Measurements from ENCODE around the gene GRM4. TPM values are rescaled to one million over a fixed set of nuclear protein-coding genes. Genes with fewer than 3 reads are reported as not detected.
"Not testable (repeated sequence)": the region's sequence is repeated elsewhere in the genome, so short reads cannot be mapped to it uniquely, and the experiment has no call there.

The GRM4 gene
- total RNA-seq, 1 experiment from 2014 or later, result 5.6 TPM

DNA sequence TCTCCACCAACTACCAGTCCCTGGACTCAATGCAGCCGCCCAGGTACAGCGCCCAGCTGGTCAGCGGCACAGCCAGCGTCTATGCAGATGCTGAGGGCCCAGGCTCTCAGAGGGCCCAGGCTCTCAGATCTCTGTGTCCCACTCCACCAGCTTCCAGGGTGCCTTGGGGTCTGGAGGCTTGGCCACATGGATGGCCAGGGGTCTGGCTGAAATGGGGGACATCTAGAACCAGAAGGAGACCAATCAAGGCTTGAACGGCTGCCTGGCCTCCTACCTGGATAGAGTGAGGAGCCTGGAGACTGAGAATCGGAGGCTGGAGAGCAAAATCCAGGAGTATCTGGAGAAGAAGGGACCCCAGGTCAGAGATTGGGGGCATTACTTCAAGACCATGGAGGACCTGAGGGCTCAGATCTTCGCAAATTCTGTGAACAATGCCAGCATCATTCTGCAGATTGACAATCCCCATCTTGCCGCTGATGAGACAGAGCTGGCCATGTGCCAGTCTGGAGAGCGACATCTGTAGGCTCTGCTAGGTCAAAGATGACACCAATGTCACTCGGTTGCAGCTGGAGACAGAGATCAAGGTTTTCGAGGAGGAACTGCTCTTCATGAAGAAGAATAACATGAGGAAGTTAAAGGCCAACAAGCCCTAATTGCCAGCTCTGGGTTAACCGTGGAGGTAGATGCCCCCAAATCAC is 44.1 kb upstream of the GRM4 start:
- no peaks in the 10 kb centered on the region for H3K4me1 ChIP-seq (ENCODE audit: insufficient read depth, low read length)
- no peak overlapping the region for H3K4ac ChIP-seq (ENCODE audit: low read depth, low read length)
- no peak overlapping the region for H4K5ac ChIP-seq (ENCODE audit: insufficient read length, low read depth, low read length)
- peaks cover 1 to 2% of the 10 kb centered on the region in 2 experiments; a peak in 2 of 4 replicates for H3K4me1 Mint-ChIP-seq
- TF ChIP-seq, protein P1, sequence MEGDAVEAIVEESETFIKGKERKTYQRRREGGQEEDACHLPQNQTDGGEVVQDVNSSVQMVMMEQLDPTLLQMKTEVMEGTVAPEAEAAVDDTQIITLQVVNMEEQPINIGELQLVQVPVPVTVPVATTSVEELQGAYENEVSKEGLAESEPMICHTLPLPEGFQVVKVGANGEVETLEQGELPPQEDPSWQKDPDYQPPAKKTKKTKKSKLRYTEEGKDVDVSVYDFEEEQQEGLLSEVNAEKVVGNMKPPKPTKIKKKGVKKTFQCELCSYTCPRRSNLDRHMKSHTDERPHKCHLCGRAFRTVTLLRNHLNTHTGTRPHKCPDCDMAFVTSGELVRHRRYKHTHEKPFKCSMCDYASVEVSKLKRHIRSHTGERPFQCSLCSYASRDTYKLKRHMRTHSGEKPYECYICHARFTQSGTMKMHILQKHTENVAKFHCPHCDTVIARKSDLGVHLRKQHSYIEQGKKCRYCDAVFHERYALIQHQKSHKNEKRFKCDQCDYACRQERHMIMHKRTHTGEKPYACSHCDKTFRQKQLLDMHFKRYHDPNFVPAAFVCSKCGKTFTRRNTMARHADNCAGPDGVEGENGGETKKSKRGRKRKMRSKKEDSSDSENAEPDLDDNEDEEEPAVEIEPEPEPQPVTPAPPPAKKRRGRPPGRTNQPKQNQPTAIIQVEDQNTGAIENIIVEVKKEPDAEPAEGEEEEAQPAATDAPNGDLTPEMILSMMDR (conservative IDR thresholded peaks at IDR 0.05), result no peak
- WGBS (ENCODE audit: extremely low coverage, insufficient read length, low lambda C conversion rate), result no CpG with 5 or more reads among the region's 12 CpGs
- no peaks in the 10 kb centered on the region; the same call in 1 of the 2 replicates for H3K27me3 ChIP-seq (ENCODE audit: insufficient read depth, low read length)
- no peak overlapping the region for H4K91ac ChIP-seq (ENCODE audit: insufficient read length, low read depth, low read length)
- H3K27ac Mint-ChIP-seq, result no peak overlapping the region
- no peak for DNase-seq
- no peak overlapping the region for H2BK5ac ChIP-seq (ENCODE audit: insufficient read length, low read length)
- H2BK20ac ChIP-seq (ENCODE audit: low read depth, low read length, poor library complexity, severe bottlenecking), result no peak overlapping the region
- H2BK15ac ChIP-seq (ENCODE audit: low read depth, low read length), result no peak overlapping the region
- H3K4me2 ChIP-seq (ENCODE audit: insufficient read depth, insufficient read length, low read length), result no peak overlapping the region
- H2AK5ac ChIP-seq (ENCODE audit: insufficient read length, low read length), result no peak overlapping the region
- no peak overlapping the region for H2BK12ac ChIP-seq (ENCODE audit: insufficient read length, low read depth, low read length)
- H3K23me2 ChIP-seq (ENCODE audit: insufficient read length, low read depth, low read length, poor library complexity, severe bottlenecking), result no peaks in the 10 kb centered on the region
- H3K14ac ChIP-seq (ENCODE audit: insufficient read depth, low read length), result no peak overlapping the region
- peaks cover 5% of the 10 kb centered on the region for H3K27me3 Mint-ChIP-seq (ENCODE audit: low read depth)
- H4K8ac ChIP-seq (replicated peaks; ENCODE audit: insufficient read length, low read depth, low read length), result no peak overlapping the region
- no peak overlapping the region for H2BK120ac ChIP-seq (ENCODE audit: low read depth, low read length, poor library complexity, severe bottlenecking)
- H3K56ac ChIP-seq (ENCODE audit: insufficient read length, low read depth, low read length), result no peak overlapping the region
- no peaks in the 10 kb centered on the region for H3K79me1 ChIP-seq (ENCODE audit: insufficient read depth, low read depth, low read length, poor library complexity, severe bottlenecking)
- H3K79me2 ChIP-seq (ENCODE audit: insufficient read depth, low read length), result no peaks in the 10 kb centered on the region
- H2AFZ ChIP-seq (ENCODE audit: low read length), result no peak overlapping the region
- no peak overlapping the region for H3K9ac ChIP-seq (ENCODE audit: extremely low read depth, insufficient read length, low read length)
- no peak overlapping the region for H3K4me3 Mint-ChIP-seq
- H3K36me3 Mint-ChIP-seq (ENCODE audit: insufficient read depth in 1 of 3, low read depth in 3 of 3), result no peaks in the 10 kb centered on the region; a peak in 1 of 7 replicates
- no peaks in the 10 kb centered on the region for H3K9me3 ChIP-seq (ENCODE audit: control insufficient read depth, low read depth, low read length)
- no peaks in the 10 kb centered on the region for H3K9me3 Mint-ChIP-seq
- no peak overlapping the region for H3T11ph ChIP-seq (ENCODE audit: low read length)
- no peaks in the 10 kb centered on the region for H4K20me1 ChIP-seq (ENCODE audit: control insufficient read depth, insufficient read depth, insufficient read length)
- H3K27ac ChIP-seq (ENCODE audit: insufficient read length, low read depth, low read length), result no peak overlapping the region
- no peak overlapping the region for H3K18ac ChIP-seq (ENCODE audit: insufficient read length, low read depth, low read length)
- H3K23ac ChIP-seq (ENCODE audit: insufficient read length, low read depth, low read length), result no peak overlapping the region

DNA sequence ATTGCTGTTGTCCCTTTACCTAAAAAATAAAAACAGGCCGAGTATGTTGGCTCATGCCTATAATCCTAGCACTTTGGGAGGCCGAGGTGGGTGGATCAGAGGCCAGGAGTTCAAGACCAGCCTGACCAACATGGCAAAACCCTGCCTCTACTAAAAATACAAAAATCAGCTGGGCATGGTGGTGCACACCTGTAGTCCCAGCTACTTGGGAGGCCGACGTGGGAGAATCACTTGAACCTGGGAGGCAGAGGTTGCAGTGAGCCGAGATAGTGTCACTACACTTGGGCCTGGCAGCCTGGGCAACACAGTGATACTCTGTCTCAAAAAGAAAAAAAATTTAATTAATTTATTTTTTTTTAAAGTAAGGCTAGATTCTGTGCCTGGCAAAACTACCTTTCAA is 38.8 kb upstream of the GRM4 start:
- H3K79me1 ChIP-seq (ENCODE audit: insufficient read depth, low read depth, low read length, poor library complexity, severe bottlenecking); H3K56ac ChIP-seq (ENCODE audit: insufficient read length, low read depth, low read length); H3K23ac ChIP-seq (ENCODE audit: insufficient read length, low read depth, low read length); H3K4me3 Mint-ChIP-seq; H2AK5ac ChIP-seq (ENCODE audit: insufficient read length, low read length); H2BK120ac ChIP-seq (ENCODE audit: low read depth, low read length, poor library complexity, severe bottlenecking); H3K9me3 Mint-ChIP-seq; H3K4ac ChIP-seq (ENCODE audit: low read depth, low read length); H3K27ac ChIP-seq (ENCODE audit: insufficient read length, low read depth, low read length); H2BK12ac ChIP-seq (ENCODE audit: insufficient read length, low read depth, low read length); H3K9ac ChIP-seq (ENCODE audit: extremely low read depth, insufficient read length, low read length); H3K27ac Mint-ChIP-seq; H2AFZ ChIP-seq (ENCODE audit: low read length); H4K5ac ChIP-seq (ENCODE audit: insufficient read length, low read depth, low read length); H3K27me3 ChIP-seq (ENCODE audit: insufficient read depth, low read length); H3K27me3 Mint-ChIP-seq (ENCODE audit: low read depth); H3K36me3 Mint-ChIP-seq (ENCODE audit: insufficient read depth in 1 of 3, low read depth in 3 of 3); H2BK20ac ChIP-seq (ENCODE audit: low read depth, low read length, poor library complexity, severe bottlenecking); H3K18ac ChIP-seq (ENCODE audit: insufficient read length, low read depth, low read length); H3K79me2 ChIP-seq (ENCODE audit: insufficient read depth, low read length); H4K8ac ChIP-seq (replicated peaks; ENCODE audit: insufficient read length, low read depth, low read length); H3K23me2 ChIP-seq (ENCODE audit: insufficient read length, low read depth, low read length, poor library complexity, severe bottlenecking); H4K91ac ChIP-seq (ENCODE audit: insufficient read length, low read depth, low read length); H3K4me1 ChIP-seq (ENCODE audit: insufficient read depth, low read length); H3T11ph ChIP-seq (ENCODE audit: low read length); H4K20me1 ChIP-seq (ENCODE audit: control insufficient read depth, insufficient read depth, insufficient read length); H3K14ac ChIP-seq (ENCODE audit: insufficient read depth, low read length); H2BK5ac ChIP-seq (ENCODE audit: insufficient read length, low read length); H2BK15ac ChIP-seq (ENCODE audit: low read depth, low read length); H3K9me3 ChIP-seq (ENCODE audit: control insufficient read depth, low read depth, low read length); H3K4me1 Mint-ChIP-seq; DNase-seq; H3K4me2 ChIP-seq (ENCODE audit: insufficient read depth, insufficient read length, low read length): not testable (repeated sequence)
- WGBS (ENCODE audit: extremely low coverage, insufficient read length, low lambda C conversion rate), result no CpG with 5 or more reads among the region's 5 CpGs

All from H9 (cell line).